ENCODE data around the gene CHN1.

GRCh38 chr2:174830561-174830960 is 174.6 kb downstream of the CHN1 start:
- no peak for TF ChIP-seq POLR2A (IDR thresholded peaks at IDR 0.05)
- TF ChIP-seq CTCF (IDR thresholded peaks at IDR 0.05), result no peak
